BE2C (cell line): Measurements from ENCODE around the gene NLN.

Experiments
- DNase-seq: peaks from one replicate; pipeline ENCODE4 v3.0.0-alpha.2; 2020
- H3K27me3 ChIP-seq: fragments of 250-450 bp; sonication (Bioruptor Pico); 2 replicates; pipeline ENCODE4 v1.5.1; 2020; ENCODE audit warnings: mild to moderate bottlenecking
- H3K36me3 ChIP-seq: fragments of 250-450 bp; sonication (Bioruptor Pico); 2 replicates; pipeline ENCODE4 v1.5.1; 2020; ENCODE audit warnings: mild to moderate bottlenecking
- H3K4me1 ChIP-seq: fragments of 250-450 bp; sonication (Bioruptor Pico); 2 replicates; pipeline ENCODE4 v1.5.1; 2020
- H3K4me3 ChIP-seq: 2 replicates; pipeline ENCODE4 v1.5.1; 2011; ENCODE audit warnings: low read depth, low read length
- H3K9me3 ChIP-seq: fragments of 250-450 bp; sonication (Bioruptor Pico); 2 replicates; pipeline ENCODE4 v1.5.1; 2020
- CTCF ChIP-seq: IDR thresholded peaks from 2 replicates; pipeline ENCODE4 v1.5.1; 2012; ENCODE audit warnings: mild to moderate bottlenecking, low read depth, low read length

NLN gene

GRCh38 chr5:65749956-65750355 lies 28.0 kb downstream of the NLN start:
- no peak for TF ChIP-seq CTCF
- Histone ChIP-seq H3K4me1 (no peaks in the 10 kb centered on the region; the same call in 1 of the 2 replicates), H3K4me3 (no peak overlapping the region), H3K27me3 (no peaks in the 10 kb centered on the region), H3K36me3 (no peaks in the 10 kb centered on the region), H3K9me3 (no peaks in the 10 kb centered on the region)
- DNase-seq, result no peak

- no peaks in the 10 kb centered on the region for H3K27me3 ChIP-seq
- DNase-seq, result no peak
- H3K9me3 ChIP-seq, result no peaks in the 10 kb centered on the region
- no peak overlapping the region for H3K4me3 ChIP-seq
- no peaks in the 10 kb centered on the region for H3K4me1 ChIP-seq
- no peaks in the 10 kb centered on the region for H3K36me3 ChIP-seq
- no peak for TF ChIP-seq CTCF
These were observed 28.9 kb downstream of the NLN start for GRCh38 chr5:65750938-65751337.

- H3K4me3 ChIP-seq, result no peak overlapping the region
- no peak for TF ChIP-seq CTCF
- H3K27me3 ChIP-seq, result no peaks in the 10 kb centered on the region
- DNase-seq, result no peak
- no peaks in the 10 kb centered on the region for H3K9me3 ChIP-seq
- H3K4me1 ChIP-seq, result no peaks in the 10 kb centered on the region
- no peaks in the 10 kb centered on the region for H3K36me3 ChIP-seq
These were observed 31.2 kb downstream of the NLN start for GRCh38 chr5:65753189-65753588.

- Histone ChIP-seq H3K4me3 (no peak overlapping the region), H3K36me3 (peaks cover 35% of the 10 kb centered on the region), H3K27me3 (no peaks in the 10 kb centered on the region), H3K9me3 (no peaks in the 10 kb centered on the region), H3K4me1 (no peaks in the 10 kb centered on the region)
- TF ChIP-seq CTCF, result no peak
- DNase-seq, result no peak
These were observed 36.6 kb downstream of the NLN start for GRCh38 chr5:65758546-65759144.

- Histone ChIP-seq H3K36me3 (peaks cover 42% of the 10 kb centered on the region), H3K4me1 (no peaks in the 10 kb centered on the region), H3K27me3 (no peaks in the 10 kb centered on the region), H3K4me3 (no peak overlapping the region), H3K9me3 (no peaks in the 10 kb centered on the region)
- DNase-seq, result no peak
- TF ChIP-seq CTCF, result no peak
These were observed 38.7 kb downstream of the NLN start for GRCh38 chr5:65760504-65761275.

GRCh38 chr5:65762234-65762633 lies 40.2 kb downstream of the NLN start:
- Histone ChIP-seq H3K27me3 (no peaks in the 10 kb centered on the region), H3K36me3 (peaks cover 53% of the 10 kb centered on the region), H3K4me3 (no peak overlapping the region), H3K4me1 (no peaks in the 10 kb centered on the region), H3K9me3 (no peaks in the 10 kb centered on the region)
- no peak for TF ChIP-seq CTCF
- DNase-seq, result no peak
